ENCODE results near the gene TRIM62.

Gene TRIM62

GRCh38 chr1:33180226-33180910 is 1.5 kb downstream of the TRIM62 start:
- no peak for DNase-seq (ENCODE audit: low spot score)

DNA sequence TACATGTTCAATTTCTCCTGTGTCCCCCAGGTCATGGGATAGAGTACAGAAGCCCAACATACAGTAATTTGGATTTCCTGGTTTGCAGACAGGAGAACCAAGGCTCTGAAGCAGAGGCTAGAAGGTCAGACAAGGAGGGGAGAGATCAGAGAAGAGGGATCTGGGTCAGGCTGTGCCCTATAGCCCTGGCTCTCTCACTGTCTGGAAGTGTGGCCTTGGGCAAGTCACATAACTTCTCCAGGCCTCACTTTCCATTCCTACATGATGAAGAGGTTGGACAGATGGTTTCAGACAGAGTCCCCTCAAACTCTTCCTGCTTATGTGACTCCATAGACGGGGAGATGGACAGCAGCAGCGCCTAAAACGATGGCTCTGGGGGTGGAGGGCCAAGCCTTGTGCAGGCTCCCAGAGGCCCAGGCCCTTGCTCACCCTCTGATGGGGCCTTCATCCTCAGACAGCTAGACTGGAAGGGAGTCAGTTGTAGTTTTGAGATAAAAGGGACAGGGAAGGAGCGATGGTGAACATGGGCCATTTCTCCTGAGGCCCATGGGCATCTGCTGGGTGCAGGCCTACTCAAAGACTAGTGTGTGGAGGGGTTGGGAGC is 2.9 kb downstream of the TRIM62 start:
- no peak for DNase-seq (ENCODE audit: low spot score)

DNA sequence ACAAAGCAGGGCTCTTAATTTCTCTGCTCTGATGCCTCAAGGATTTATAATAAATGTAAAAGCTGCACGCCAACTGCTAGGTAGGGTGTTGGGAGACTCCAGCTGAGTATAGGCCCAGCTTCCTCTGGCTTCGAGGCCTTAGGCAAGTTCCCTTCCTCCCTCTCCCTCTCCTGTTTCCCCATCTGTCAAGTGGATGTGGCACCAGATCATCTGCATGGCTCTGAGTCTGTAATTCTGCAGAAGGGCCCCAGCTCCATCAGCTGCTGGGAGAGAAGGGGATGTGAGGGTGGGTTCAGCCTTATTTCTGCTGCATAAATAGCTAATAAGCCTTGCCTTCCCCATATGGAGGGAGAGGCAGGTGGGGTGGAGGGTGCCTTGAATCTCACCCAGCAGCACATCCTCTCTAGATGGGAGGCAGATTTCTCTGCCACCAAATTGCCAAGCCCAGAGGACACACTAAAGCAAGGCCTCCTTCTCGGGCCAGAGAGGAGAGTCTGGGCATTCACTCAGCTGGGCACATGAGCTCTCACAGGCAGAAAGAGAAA is 3.8 kb downstream of the TRIM62 start:
- no peak for DNase-seq (ENCODE audit: low spot score)

- no peak for DNase-seq (ENCODE audit: low spot score)
Observed at GRCh38 chr1:33176887-33177286, 5.0 kb downstream of the TRIM62 start.

DNA sequence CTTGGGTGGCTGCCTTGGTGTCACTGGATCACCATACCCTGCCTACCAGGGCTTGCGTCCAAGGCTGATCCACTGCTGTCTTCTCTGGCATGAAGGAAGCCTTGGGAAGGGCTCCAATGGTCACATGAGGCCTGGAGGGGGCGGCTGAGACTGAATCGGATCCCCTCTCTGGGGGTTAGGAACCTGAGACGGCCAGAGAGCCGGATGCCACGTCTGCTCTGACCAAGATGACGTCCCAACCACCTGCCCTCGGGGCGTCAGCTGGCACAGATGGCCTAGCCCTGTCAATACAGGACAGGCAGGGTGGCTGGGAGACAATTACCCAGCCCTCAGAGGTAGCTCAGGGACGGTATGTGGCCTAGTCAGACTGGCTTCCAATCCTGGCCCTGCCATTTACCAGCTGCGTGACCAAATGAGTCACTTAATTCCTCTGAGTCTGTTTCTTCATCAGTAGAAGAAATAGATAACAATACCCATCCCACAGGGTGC is 5.4 kb downstream of the TRIM62 start:
- no peak for DNase-seq (ENCODE audit: low spot score)

- DNase-seq (ENCODE audit: low spot score) = no peak
Observed at GRCh38 chr1:33175865-33176264, 6.0 kb downstream of the TRIM62 start.

DNA sequence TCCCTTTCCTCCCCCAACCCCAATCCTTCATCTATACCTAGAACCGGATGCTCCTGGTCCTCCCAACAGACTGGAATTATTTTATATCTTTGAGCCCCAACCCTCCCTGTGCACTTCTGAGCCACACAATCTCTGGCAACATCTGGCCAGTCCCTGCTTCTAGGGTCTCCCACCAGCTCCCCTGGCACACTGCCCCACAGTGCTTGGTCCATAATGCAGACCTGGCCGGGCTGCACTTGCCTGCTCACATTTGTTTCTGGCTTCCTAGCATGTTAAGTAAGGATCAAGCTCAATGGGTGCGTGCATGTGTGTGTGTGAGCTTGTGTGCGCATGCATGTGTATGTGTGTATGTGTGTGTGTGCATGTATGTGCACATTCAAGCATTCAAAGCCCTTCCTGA is 8.8 kb downstream of the TRIM62 start:
- DNase-seq (ENCODE audit: low spot score) = no peak

DNA sequence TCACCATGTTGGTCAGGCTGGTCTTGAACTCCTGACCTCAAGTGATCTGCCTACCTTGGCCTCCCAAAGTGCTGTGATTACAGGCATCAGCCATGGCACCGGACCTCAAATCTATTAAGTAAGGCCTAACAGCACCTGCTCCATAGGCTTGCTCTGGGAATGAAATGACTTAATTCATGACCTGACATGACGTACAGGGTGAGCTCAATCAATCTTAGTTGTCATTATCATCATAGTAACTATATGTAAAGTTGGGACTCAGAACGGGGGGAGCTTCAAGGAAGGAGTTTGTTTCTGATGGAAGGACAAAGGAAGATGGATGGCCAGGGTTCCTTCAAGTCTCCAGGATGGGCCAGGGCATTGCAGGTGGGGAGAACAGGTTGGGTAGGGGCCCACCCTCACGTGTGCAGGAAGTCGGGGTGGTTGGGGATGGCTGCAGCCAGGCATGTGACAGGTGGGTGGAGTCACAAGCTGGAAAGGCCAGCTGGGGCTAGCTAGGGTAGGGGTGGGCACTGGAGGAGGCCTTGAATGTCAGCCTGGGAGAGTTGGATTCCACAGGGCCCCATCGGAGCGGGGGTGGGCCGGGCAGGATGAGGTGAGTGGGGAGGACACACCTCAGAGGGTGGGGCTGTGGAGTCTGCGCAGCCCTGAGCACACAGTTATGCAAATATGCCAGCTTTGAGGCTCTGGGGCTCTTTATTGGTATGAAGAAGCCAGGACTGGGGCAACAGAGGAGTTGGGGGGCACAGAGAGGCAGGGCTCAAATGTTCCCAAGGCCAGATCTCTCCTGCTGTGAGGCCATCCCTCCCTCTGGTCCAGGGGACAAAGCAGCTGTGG is 9.6 kb downstream of the TRIM62 start:
- DNase-seq (ENCODE audit: low spot score) = no peak

GRCh38 chr1:33170351-33171274 is 11.2 kb downstream of the TRIM62 start:
- no peak for DNase-seq (ENCODE audit: low spot score)

DNA sequence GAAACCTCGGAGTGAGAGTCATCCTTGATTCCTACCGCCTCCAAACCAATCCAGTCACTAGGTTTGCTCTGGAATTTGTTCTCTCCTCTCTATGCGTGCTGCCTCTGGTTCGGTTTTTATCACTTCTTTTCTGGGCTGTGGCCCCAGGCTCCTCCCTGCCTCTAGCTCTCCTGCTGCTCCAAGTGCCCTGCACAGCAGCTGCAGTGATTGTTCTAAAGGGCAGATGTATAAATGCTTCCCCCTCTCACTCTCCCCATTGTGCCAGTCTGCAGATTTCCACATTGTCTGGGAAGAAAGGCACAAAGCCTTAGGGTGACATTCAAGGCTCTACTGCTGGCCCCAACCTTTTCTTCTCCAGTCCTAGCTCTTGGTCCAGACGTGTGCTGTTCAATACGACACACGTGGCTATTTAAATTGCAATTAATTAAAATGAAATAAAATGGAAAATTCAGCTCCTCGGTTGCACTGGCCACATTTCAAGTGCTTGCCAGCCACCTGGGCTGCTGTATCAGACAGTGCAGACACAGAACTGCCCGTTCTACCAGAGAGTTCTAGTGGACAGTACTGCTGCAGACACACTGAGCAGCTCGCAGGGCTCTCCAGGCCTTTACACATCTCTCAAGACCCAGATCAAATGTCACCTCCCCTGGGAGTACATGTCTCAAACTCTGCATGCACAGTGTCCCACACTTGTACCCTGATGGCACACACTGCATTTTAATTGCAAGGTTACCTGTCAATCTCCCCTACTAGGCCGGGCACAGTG is 12.4 kb downstream of the TRIM62 start:
- no peak for DNase-seq (ENCODE audit: low spot score)

GRCh38 chr1:33168556-33169289 is 13.1 kb downstream of the TRIM62 start:
- no peak for DNase-seq (ENCODE audit: low spot score)

DNA sequence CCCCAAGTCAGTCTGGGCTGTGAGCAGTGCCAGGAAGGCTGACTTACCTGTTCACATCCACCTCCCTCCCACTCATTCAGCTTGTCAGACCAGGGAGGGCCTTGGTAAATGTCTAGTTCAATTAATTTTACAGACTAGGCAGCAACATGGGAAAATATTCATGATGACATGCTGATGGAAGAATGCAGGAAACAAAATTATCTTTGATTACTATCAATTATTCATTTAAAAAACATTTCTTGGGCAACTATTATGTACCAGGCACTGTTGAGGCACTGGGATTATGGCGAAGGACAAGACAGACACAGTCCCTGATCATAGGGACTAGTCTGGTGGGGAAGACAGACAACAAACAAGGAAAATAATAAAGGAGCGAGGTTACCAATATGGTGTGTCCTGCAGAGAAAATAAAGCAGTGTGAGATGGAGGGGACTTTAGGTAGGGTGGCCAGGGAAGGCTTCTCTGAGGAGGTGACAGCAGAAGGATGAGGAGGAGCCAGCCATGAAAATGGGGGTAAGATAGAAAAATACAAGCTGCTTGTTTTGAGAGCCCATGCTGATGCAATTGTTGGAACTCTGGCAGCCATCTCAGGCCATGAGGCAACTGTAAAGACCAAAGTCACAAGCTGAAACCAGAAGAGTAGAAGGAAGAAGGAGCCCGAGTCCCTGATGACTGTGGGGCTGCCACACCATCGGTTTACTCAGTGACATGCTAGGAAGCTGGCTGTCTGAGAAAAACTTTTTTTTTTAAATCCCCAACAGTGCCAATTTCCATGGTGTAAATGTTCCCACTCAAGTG is 14.0 kb downstream of the TRIM62 start:
- DNase-seq (ENCODE audit: low spot score) = no peak

DNA sequence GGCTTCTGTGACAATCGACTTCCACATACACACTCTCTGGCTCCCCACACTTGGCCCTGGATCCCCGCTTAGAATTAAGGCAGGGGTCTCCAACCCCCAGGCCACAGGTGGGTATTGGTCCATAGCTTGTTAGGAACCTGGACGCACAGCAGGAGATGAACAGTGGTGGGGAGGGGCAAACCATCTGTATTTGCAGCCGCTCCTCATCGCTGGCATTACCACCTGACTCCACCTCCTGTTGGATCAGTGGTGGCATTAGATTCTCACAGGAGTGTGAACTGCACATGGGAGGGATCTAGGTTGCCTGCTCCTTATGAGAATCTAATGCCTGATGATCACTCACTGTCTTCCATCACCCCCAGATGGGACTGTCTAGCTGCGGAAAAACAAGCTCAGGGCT is 16.0 kb downstream of the TRIM62 start:
- no peak for DNase-seq (ENCODE audit: low spot score)

- no peak for DNase-seq (ENCODE audit: low spot score)
Observed at GRCh38 chr1:33165209-33165608, 16.6 kb downstream of the TRIM62 start.

DNA sequence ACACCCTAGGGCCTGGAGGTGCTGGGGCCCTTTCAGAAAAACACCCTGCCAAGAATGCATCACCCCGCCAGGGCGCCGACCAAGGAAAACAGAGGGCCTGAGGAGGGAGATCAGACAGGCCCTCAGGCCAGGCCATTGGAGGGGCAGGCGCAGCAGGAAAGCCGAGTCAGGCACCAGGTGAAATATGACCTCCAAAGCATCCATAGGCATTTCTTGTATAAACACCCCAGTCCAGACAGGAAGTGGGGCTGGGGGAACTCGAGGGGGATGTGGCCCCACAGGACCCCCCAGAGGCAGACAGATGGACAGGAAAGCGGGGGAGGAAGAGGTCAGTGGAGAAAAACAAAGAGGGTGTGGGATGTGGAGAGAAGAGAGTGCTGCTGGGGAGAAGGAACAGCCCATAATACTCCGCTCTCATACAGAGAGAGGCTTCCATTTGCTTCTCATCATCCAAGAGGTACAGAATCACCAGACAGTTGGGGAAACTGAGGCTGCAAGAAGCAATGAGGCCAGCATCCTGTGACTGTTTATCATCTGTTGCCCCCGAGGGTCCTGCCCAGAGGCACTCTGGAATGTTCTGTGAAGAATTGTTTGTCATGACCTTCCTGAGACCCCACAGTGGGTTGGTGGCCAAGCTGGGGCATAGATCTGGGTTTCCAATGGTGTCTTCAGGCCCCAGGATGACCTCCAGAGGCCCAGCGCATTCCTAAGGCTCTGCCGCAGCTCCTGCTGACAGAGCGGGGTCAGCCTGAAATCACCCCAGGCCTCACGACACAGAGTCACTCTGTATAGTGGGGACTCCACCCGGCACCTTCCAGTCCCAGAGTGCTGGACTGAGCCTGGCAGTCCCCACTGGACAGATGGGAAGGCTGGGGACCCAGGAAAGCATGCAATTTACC is 18.0 kb downstream of the TRIM62 start:
- DNase-seq (ENCODE audit: low spot score) = no peak

DNA sequence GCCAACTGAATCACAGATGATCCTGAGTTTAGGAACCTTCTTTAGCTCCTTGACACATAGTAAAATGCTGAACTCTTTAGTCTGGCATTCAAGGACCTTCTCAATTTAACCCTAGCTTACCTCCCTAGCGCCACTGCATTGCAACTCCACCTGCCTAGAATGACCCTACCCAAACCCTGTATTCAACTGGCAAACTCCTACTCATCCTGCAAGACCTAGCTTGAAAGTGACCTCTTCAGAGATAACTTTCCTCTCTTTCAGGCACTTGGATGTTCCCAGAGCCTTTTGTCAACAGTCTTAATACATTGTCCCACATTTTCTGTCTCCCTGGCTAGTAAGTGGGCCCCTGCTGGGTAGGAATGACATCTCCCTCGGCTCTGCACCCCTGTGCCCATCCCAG is 19.7 kb downstream of the TRIM62 start:
- DNase-seq (ENCODE audit: low spot score) = no peak

DNA sequence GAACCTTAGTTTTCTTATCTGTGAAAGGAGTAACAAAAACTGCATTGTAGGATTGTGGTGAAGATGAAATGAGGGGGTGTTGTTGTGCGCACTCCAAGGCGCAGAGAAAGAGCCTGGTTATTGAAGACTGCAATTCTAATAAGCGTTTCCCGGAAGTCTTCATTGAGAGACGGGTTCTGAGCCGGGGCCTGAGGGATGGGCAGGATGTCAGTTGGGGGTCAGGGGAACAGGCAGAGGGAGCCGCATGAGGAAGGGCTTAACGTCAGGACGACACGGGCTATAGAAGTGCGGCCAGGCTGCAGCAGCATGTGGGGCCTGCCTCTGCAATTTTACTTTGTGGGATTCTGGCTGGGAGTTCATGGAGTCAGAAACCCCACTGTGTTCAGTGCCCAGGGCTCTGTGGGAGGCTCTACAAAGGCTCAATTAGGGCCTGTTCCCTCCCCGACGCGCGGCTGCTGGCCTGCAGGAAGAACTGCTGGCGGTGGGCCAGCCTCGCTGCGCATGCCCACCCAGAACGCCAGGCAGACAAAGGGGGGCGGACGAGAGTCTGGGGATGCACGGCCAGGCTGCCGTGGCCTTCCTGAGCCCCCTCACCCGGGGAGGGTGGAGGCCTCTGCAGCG is 20.7 kb downstream of the TRIM62 start:
- no peak for DNase-seq (ENCODE audit: low spot score)

GRCh38 chr1:33159577-33159976 is 22.3 kb downstream of the TRIM62 start:
- DNase-seq (ENCODE audit: low spot score) = no peak
